NT2/D1 (cell line): ENCODE results near the gene ROCK2.

Source experiments
- YY1 ChIP-seq: IDR thresholded peaks from 2 replicates; pipeline ENCODE4 v1.6.1; 2011; ENCODE audit not compliant: insufficient read length, insufficient read depth
- ZNF274 ChIP-seq: IDR thresholded peaks from 2 replicates; pipeline ENCODE4 v1.6.1; 2011; ENCODE audit warnings: mild to moderate bottlenecking, low read depth, low read length

GRCh38 chr2:11155381-11156035 is 188.9 kb downstream of the ROCK2 start, which contains the start of gene SLC66A3:
- TF ChIP-seq ZNF274 (no peak), YY1 (no peak)
